GM12878 (cell line): ENCODE data around the gene EIF1AD. TPM values are rescaled to one million over a fixed set of nuclear protein-coding genes. Genes with fewer than 3 reads are reported as not detected.
A peak's percentile ranks its signal among the peaks of the same experiment; 100 is the strongest.

ENCODE experiments used
- ATAC-seq: fragments of 200-7000 bp; cut with Tn5 transposase; 3 replicates; pipeline ENCODE4 v1.9.1; 2020; ENCODE audit warnings: mild to moderate bottlenecking, moderate library complexity
- BruUV-seq: library from RNA; stranded (reverse); fragments of 400-500 nt; replicated peaks from 2 replicates; lab custom pipeline; 2021; lab: Mats Ljungman, UMichigan
- CTCF ChIA-PET: fragments of 300-600 bp; sonication (Branson Sonifier 250); formaldehyde crosslinking; extraction: SDS; loops from one replicate; lab custom pipeline; 2021; ENCODE audit warnings: inconsistent platforms; lab: Yijun Ruan, JAX
- POLR2A ChIA-PET: fragments of 350-600 bp; formaldehyde crosslinking; extraction: SDS; loops from one replicate; lab custom pipeline; 2021; ENCODE audit warnings: inconsistent platforms; lab: Charles Lee
- RAD21 ChIA-PET: fragments of 300-600 bp; sonication (Branson Sonifier 250); formaldehyde crosslinking; loops from one replicate; lab custom pipeline; 2023; ENCODE audit warnings: antibody characterized with exemption; ENCODE audit not compliant: unreplicated experiment; lab: Charles Lee
- SMC1A ChIA-PET: fragments of 300-600 bp; sonication (Branson Sonifier 250); formaldehyde crosslinking; loops from one replicate; lab custom pipeline; 2023; ENCODE audit not compliant: unreplicated experiment, uncharacterized antibody; lab: Charles Lee
- DNase-seq: peaks from one replicate; pipeline ENCODE4 v3.0.0-alpha.2; 2011; ENCODE audit warnings: low read depth, low spot score
- FAIRE-seq: peaks from 3 replicates; lab custom pipeline; 2011; peaks lifted over from hg19 to GRCh38; lab: Jason Lieb, UNC
- H2AFZ ChIP-seq: 2 replicates; pipeline ENCODE4 v1.6.0; 2011; ENCODE audit warnings: low read depth, low read length, control low read depth; ENCODE audit not compliant: control insufficient read depth
- H3K27ac ChIP-seq: 2 replicates; pipeline ENCODE4 v1.5.1; 2011; ENCODE audit warnings: control low read depth; ENCODE audit not compliant: control insufficient read depth, insufficient read depth
- H3K27me3 ChIP-seq, 2 experiments: replicated peaks in 1 of 2; 2 replicates each; pipeline versions ENCODE4 v1.6.0 to v1.6.1; 2011; ENCODE audit warnings: low read length in 1 of 2; ENCODE audit not compliant: control insufficient read depth in 2 of 2, insufficient read depth in 2 of 2
- H3K36me3 ChIP-seq, 2 experiments: 2 replicates each; pipeline ENCODE4 v1.5.1; 2011; ENCODE audit warnings: low read length in 1 of 2; ENCODE audit not compliant: control insufficient read depth in 2 of 2, insufficient read depth in 2 of 2
- H3K4me1 ChIP-seq: 2 replicates; pipeline ENCODE4 v1.6.1; 2011; ENCODE audit warnings: mild to moderate bottlenecking, low read length, moderate library complexity, mixed read lengths; ENCODE audit not compliant: control insufficient read depth, insufficient read depth
- H3K4me2 ChIP-seq: 2 replicates; pipeline ENCODE4 v1.6.0; 2011; ENCODE audit warnings: control low read depth; ENCODE audit not compliant: control insufficient read depth, insufficient read depth
- H3K4me3 ChIP-seq: fragments of 200-600 bp; sonication (generic); 2 replicates; pipeline ENCODE4 v1.5.1; 2016
- H3K79me2 ChIP-seq: 2 replicates; pipeline ENCODE4 v1.6.0; 2011; ENCODE audit warnings: low read length; ENCODE audit not compliant: control insufficient read depth, insufficient read depth
- H3K9ac ChIP-seq: 2 replicates; pipeline ENCODE4 v1.8.0; 2011; ENCODE audit warnings: low read length, control low read depth, mixed read lengths; ENCODE audit not compliant: control insufficient read depth, insufficient read depth
- H3K9me3 ChIP-seq: replicated peaks from 3 replicates; pipeline ENCODE4 v1.5.1; 2011; ENCODE audit warnings: mild to moderate bottlenecking, low read length; ENCODE audit not compliant: control insufficient read depth, insufficient read depth
- H4K20me1 ChIP-seq: 2 replicates; pipeline ENCODE4 v1.6.0; 2011; ENCODE audit not compliant: control insufficient read depth, insufficient read depth
- BCL11A ChIP-seq: IDR thresholded peaks from 2 replicates; pipeline ENCODE4 v1.6.1; 2011; ENCODE audit warnings: low read depth, low read length
- FOXK2 ChIP-seq: fragments of 450-650 bp; IDR thresholded peaks from 2 replicates; pipeline ENCODE4 v1.6.1; 2017; ENCODE audit warnings: mild to moderate bottlenecking, moderate library complexity
- HDAC6 ChIP-seq: fragments of 200-600 bp; sonication (generic); IDR thresholded peaks from one replicate; pipeline ENCODE4 v1.8.0; 2017; ENCODE audit warnings: antibody characterized with exemption; ENCODE audit not compliant: unreplicated experiment
- MTA2 ChIP-seq: fragments of 450-650 bp; IDR thresholded peaks from 2 replicates; pipeline ENCODE4 v1.6.1; 2016; ENCODE audit warnings: low read depth, mild to moderate bottlenecking, moderate library complexity
- RBBP5 ChIP-seq: fragments of 200-600 bp; sonication (generic); conservative IDR thresholded peaks from 2 replicates; pipeline ENCODE4 v1.6.1; 2016
- RFX5 ChIP-seq: IDR thresholded peaks from 2 replicates; pipeline ENCODE4 v1.6.1; 2011; ENCODE audit warnings: low read depth, low read length, improper control_type of control experiment
- SRF ChIP-seq, 2 experiments: IDR thresholded peaks; 2 replicates each; pipeline ENCODE4 v1.6.1; 2011; ENCODE audit warnings: low read depth in 2 of 2, low read length in 2 of 2, mild to moderate bottlenecking in 1 of 2, moderate library complexity in 1 of 2
- TCF7 ChIP-seq: IDR thresholded peaks from 2 replicates; pipeline ENCODE4 v1.6.1; 2014; ENCODE audit warnings: antibody characterized with exemption, borderline replicate concordance
- WGBS: methylation state at CpG from one replicate; pipeline ENCODE4 v1.1.6; 2016; ENCODE audit warnings: low lambda C conversion rate; ENCODE audit not compliant: insufficient replicate concordance, insufficient coverage; ENCODE audit errors: missing lambda C conversion rate; 5-methylcytosine and 5-hydroxymethylcytosine counted together
- in situ Hi-C: fragments of 300-500 bp; cut with MboI; formaldehyde crosslinking; loops from 9 replicates; pipeline ENCODE4 v1.14.3; 2018; ENCODE audit warnings: mixed read lengths
- intact Hi-C: fragments of 100-400 bp; cut with micrococcal nuclease; formaldehyde crosslinking; loops from one replicate; pipeline ENCODE4 v1.14.2; 2022; ENCODE audit not compliant: unreplicated experiment
- polyA plus RNA-seq, 11 experiments: library from polyadenylated mRNA; depleted of rRNA in 4 of 11; unstranded in 6 of 11; stranded (reverse) in 5 of 11; fragments of >200 nt; fragmentation: Nextera tagmentation in 4 of 11; fragmentation: Illumina TruSeq in 1 of 11; extraction: Ambion mirVana in 4 of 11; extraction: Trizol in 1 of 11; gene quantifications; 1 replicate in 1 of 11; 2 replicates in 10 of 11; pipeline versions ENCODE4 v1.2.1 to v1.2.3, GENCODE V29; 2011 to 2016; ENCODE audit warnings: inconsistent platforms in 2 of 11, missing spikeins in 2 of 11, low read depth in 1 of 11
- total RNA-seq, 4 experiments: library from RNA; depleted of rRNA in 3 of 4; stranded (reverse); fragments of >200 nt in 3 of 4; fragmentation: Illumina TruSeq in 1 of 4; extraction: Trizol in 1 of 4; gene quantifications; 2 replicates each; pipeline versions ENCODE4 v1.2.1 to v1.2.3, GENCODE V29; 2013 to 2021
- TF ChIP-seq, protein P1 (sequence below): fragments of 450-650 bp; conservative IDR thresholded peaks from 2 replicates; pipeline ENCODE4 v1.6.1; 2017; ENCODE audit warnings: mild to moderate bottlenecking, moderate library complexity
- TF ChIP-seq, protein P2 (sequence below): IDR thresholded peaks from 2 replicates; pipeline ENCODE4 v1.6.1; 2012; ENCODE audit warnings: low read depth, low read length, improper control_type of control experiment

The EIF1AD gene
- total and polyA plus RNA-seq, 10 of the 15 experiments (the other 5 are each of a cell fraction or from before 2014, with no cell fraction given), result 31.6 to 56.8 (median 39.5) TPM

DNA sequence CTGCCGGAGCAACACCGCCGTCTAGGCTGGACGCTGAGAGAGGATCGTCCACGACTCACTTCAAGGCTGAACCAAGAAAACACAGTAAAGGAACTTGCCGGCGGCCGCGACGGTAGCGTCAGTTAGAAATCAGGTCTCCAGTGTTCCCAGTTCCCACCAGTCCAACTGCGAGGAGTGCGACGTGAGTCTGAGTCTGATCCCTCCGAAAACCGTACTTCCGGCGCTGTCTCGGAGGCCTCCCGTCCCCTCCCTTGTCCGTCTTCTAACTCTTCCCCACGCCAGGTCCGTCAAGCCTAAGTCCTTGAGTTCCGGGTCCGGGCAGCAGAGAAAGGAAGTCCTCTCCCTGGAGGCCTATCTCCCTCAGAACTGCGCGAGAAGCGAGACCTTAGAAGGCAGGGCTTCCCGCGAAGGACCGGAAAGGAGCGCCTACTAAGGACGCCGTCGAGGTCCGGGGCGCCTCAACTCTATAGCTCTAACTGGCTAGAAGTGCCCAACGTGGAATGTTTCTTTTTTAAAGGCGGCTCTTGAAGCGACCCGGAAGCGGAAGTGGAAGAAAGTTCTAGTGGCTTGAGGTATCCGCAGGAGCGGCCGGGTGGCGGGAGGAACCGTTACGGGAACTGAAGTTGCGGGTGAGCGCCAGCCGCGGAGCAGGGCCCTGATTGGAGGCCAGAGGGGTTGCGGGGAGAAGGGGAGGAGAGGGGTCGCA lies at the start of gene EIF1AD, which contains the start of gene BANF1 (continued):
- TF ChIP-seq SRF (IDR thresholded peaks at IDR 0.05; ENCODE audit: low read depth in 2 of 2, low read length in 2 of 2) (peak; percentile 52 to 91), TCF7 (peak; percentile 69), FOXK2 (peak; percentile 74), RFX5 (no peak), BCL11A (0 out of 2 replicates have a peak, but pooled peaks have one; percentile 21), RBBP5 (no peak)
- TF ChIP-seq, protein P1, sequence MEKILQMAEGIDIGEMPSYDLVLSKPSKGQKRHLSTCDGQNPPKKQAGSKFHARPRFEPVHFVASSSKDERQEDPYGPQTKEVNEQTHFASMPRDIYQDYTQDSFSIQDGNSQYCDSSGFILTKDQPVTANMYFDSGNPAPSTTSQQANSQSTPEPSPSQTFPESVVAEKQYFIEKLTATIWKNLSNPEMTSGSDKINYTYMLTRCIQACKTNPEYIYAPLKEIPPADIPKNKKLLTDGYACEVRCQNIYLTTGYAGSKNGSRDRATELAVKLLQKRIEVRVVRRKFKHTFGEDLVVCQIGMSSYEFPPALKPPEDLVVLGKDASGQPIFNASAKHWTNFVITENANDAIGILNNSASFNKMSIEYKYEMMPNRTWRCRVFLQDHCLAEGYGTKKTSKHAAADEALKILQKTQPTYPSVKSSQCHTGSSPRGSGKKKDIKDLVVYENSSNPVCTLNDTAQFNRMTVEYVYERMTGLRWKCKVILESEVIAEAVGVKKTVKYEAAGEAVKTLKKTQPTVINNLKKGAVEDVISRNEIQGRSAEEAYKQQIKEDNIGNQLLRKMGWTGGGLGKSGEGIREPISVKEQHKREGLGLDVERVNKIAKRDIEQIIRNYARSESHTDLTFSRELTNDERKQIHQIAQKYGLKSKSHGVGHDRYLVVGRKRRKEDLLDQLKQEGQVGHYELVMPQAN, result peak; percentile 83
- TF ChIP-seq, protein P2, sequence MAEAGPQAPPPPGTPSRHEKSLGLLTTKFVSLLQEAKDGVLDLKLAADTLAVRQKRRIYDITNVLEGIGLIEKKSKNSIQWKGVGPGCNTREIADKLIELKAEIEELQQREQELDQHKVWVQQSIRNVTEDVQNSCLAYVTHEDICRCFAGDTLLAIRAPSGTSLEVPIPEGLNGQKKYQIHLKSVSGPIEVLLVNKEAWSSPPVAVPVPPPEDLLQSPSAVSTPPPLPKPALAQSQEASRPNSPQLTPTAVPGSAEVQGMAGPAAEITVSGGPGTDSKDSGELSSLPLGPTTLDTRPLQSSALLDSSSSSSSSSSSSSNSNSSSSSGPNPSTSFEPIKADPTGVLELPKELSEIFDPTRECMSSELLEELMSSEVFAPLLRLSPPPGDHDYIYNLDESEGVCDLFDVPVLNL, result peak; percentile 36; the same call in 1 of the 2 replicates

DNA sequence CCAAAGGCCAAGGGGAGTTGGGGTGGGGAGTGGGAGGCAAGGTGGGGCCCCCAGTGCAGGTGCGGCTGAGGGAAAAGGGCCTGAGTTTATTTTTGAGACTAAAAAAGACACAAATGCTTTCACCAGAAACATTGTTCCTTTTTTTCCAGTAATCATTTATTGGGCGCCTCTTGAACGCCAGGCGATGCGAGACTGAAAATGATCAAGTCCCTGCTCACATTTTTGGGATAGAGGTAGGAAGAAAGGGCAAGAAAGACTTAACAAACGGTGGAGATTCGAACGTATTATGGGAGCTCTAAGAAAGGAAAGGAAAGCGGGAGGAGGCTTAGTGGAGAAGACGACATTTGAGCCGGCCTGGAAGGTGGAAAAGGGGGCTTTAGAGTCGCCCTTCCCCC lies 49.4 kb upstream of the EIF1AD start:
- TF ChIP-seq MTA2 (0 out of 2 replicates have a peak, but pooled peaks have one; percentile 22), HDAC6 (no peak)
- peak overlapping the region; percentile 88 for H3K4me2 ChIP-seq
- WGBS, result 9% methylated on average over 12 of the region's 12 CpGs
- H2AFZ ChIP-seq, result peak overlapping the region; percentile 80
- SMC1A ChIA-PET, result interaction anchor here (0.9 to 4.9 kb wide), 6 partner anchors 12 to 260 kb away, joined by 3 to 29 read pairs (median 4); partner anchors contain the start of gene MUS81
- CTCF ChIA-PET, result interaction anchor here (1.0 to 6.4 kb wide), 11 partner anchors 7 to 204 kb away, joined by 3 to 94 read pairs (median 6); partner anchors contain the start of gene MUS81
- BruUV-seq, result TSS peak; percentile 98
- no peaks in the 10 kb centered on the region for H3K9me3 ChIP-seq
- peaks cover 27% of the 10 kb centered on the region for H3K79me2 ChIP-seq
- peaks cover 5 to 14% of the 10 kb centered on the region in 2 experiments for H3K36me3 ChIP-seq
- intact Hi-C loops, result loop anchor here (5.0 kb wide), 1 partner anchor 194 kb away; the partner anchor contains the start of gene CFL1
- H3K27me3 ChIP-seq, result no peaks in the 10 kb centered on the region
- RAD21 ChIA-PET, result interaction anchor here (0.9 to 3.5 kb wide), 8 partner anchors 10 to 170 kb away, joined by 3 to 27 read pairs (median 5); partner anchors contain the start of genes CCDC85B and PACS1
- peak overlapping the region; percentile 82 for H3K27ac ChIP-seq
- H3K9ac ChIP-seq, result peak overlapping the region; percentile 87
- DNase-seq, result no peak
- peak overlapping the region; percentile 80 for H3K4me3 ChIP-seq
- POLR2A ChIA-PET, result interaction anchor here (1.3 to 3.5 kb wide), 10 partner anchors 12 to 237 kb away, joined by 3 to 25 read pairs (median 8); partner anchors contain the start of genes BANF1, CCDC85B, EIF1AD and MUS81
- H3K4me1 ChIP-seq, result peaks cover 15% of the 10 kb centered on the region
- H4K20me1 ChIP-seq, result no peaks in the 10 kb centered on the region
- FAIRE-seq, result no peak
- in situ Hi-C loops, result no loop called here
- ATAC-seq, result no peak
